A549 (cell line): Measurements from ENCODE around the gene CAMKMT. TPM values are rescaled to one million over a fixed set of nuclear protein-coding genes. Genes with fewer than 3 reads are reported as not detected.
A peak's percentile ranks its signal among the peaks of the same experiment; 100 is the strongest.

ENCODE experiments used
- ATAC-seq, 2 experiments: fragments of 200-7000 bp in 1 of 2; fragments of >200 bp in 1 of 2; cut with Nextera tagmentation in 1 of 2; cut with Tn5 transposase in 1 of 2; 3 replicates each; pipeline versions ENCODE4 v1.8.0 to v1.9.1; 2018 to 2020; ENCODE audit warnings: mild to moderate bottlenecking in 1 of 2, moderate library complexity in 1 of 2
- CTCF ChIA-PET: fragments of 300-600 bp; sonication (Branson Sonifier 250); formaldehyde crosslinking; extraction: SDS; loops from one replicate; lab custom pipeline; 2021; ENCODE audit warnings: antibody characterized with exemption, inconsistent platforms; lab: Yijun Ruan, JAX
- POLR2A ChIA-PET: fragments of 350-600 bp; formaldehyde crosslinking; extraction: SDS; loops from one replicate; lab custom pipeline; 2021; ENCODE audit warnings: antibody characterized with exemption, inconsistent platforms; lab: Yijun Ruan, JAX
- DNase-seq, 2 experiments: peaks; one replicate each; pipeline versions ENCODE4 v3.0.0 to v3.0.0-alpha.2; 2011 to 2016; ENCODE audit warnings: low read depth in 1 of 2, low spot score in 1 of 2
- FAIRE-seq: peaks from 2 replicates; lab custom pipeline; 2011; peaks lifted over from hg19 to GRCh38; lab: Jason Lieb, UNC
- H3K27ac ChIP-seq, 2 experiments: fragments of >200 bp; sonication (Bioruptor Twin); formaldehyde crosslinking; 3 replicates each; pipeline ENCODE4 v1.5.1; 2016 to 2017
- H3K4me1 ChIP-seq: fragments of >200 bp; sonication (Bioruptor Twin); formaldehyde crosslinking; 3 replicates; pipeline ENCODE4 v1.6.1; 2016
- H3K4me2 ChIP-seq: fragments of >200 bp; sonication (Bioruptor Twin); formaldehyde crosslinking; 3 replicates; pipeline ENCODE4 v1.6.1; 2016
- H3K4me3 ChIP-seq: fragments of >200 bp; sonication (Bioruptor Twin); formaldehyde crosslinking; 3 replicates; pipeline ENCODE4 v1.5.1; 2016
- H3K9me3 ChIP-seq: fragments of >200 bp; sonication (Bioruptor Twin); formaldehyde crosslinking; 3 replicates; pipeline ENCODE4 v1.6.1; 2016
- CBX2 ChIP-seq: fragments of 200-600 bp; sonication (generic); IDR thresholded peaks from 2 replicates; pipeline ENCODE4 v1.6.1; 2016; ENCODE audit warnings: low read depth, mild to moderate bottlenecking, borderline replicate concordance
- CBX8 ChIP-seq: fragments of 200-600 bp; sonication (generic); IDR thresholded peaks from 2 replicates; pipeline ENCODE4 v1.6.1; 2016
- CHD2 ChIP-seq: fragments of 150-350 bp; IDR thresholded peaks from 2 replicates; pipeline ENCODE4 v1.6.1; 2014; ENCODE audit warnings: low read length; ENCODE audit not compliant: partially characterized antibody
- EHF ChIP-seq: fragments of 250-450 bp; sonication (Bioruptor Pico); IDR thresholded peaks from 2 replicates; pipeline ENCODE4 v1.5.0; 2020; ENCODE audit warnings: mild to moderate bottlenecking
- FOSB ChIP-seq: fragments of 250-450 bp; sonication (Bioruptor Pico); IDR thresholded peaks from 2 replicates; pipeline ENCODE4 v1.5.0; 2020; ENCODE audit warnings: mild to moderate bottlenecking, moderate library complexity
- HOXA7 ChIP-seq: fragments of 250-450 bp; sonication (Bioruptor Pico); IDR thresholded peaks from 2 replicates; pipeline ENCODE4 v1.5.0; 2020; ENCODE audit warnings: mild to moderate bottlenecking, moderate library complexity
- POLR2A ChIP-seq: IDR thresholded peaks from 2 replicates; pipeline ENCODE4 v1.6.1; 2012; ENCODE audit warnings: mild to moderate bottlenecking, low read length
- POLR2AphosphoS2 ChIP-seq: conservative IDR thresholded peaks from 2 replicates; pipeline ENCODE4 v1.6.1; 2012; ENCODE audit warnings: low read length, improper control_type of control experiment, inconsistent platforms
- RAD21 ChIP-seq, 2 experiments: fragments of >200 bp in 1 of 2; sonication (Bioruptor Twin) in 1 of 2; formaldehyde crosslinking in 1 of 2; IDR thresholded peaks in 1 of 2; conservative IDR thresholded peaks in 1 of 2; 2 replicates in 1 of 2; 3 replicates in 1 of 2; pipeline ENCODE4 v1.6.1; 2012 to 2018; ENCODE audit warnings: inconsistent platforms in 1 of 2
- RARB ChIP-seq: fragments of 250-450 bp; sonication (Bioruptor Pico); IDR thresholded peaks from 2 replicates; pipeline ENCODE4 v1.8.0; 2021; ENCODE audit warnings: mild to moderate bottlenecking, moderate library complexity
- RCOR1 ChIP-seq: fragments of 150-350 bp; IDR thresholded peaks from 2 replicates; pipeline ENCODE4 v1.6.1; 2014; ENCODE audit warnings: antibody characterized with exemption, low read length, low read depth
- SMC3 ChIP-seq: fragments of >200 bp; sonication (Bioruptor Twin); formaldehyde crosslinking; IDR thresholded peaks from 3 replicates; pipeline ENCODE4 v1.6.1; 2018; ENCODE audit warnings: inconsistent platforms
- WGBS: methylation state at CpG from one replicate; pipeline ENCODE4 v1.1.6; 2017; ENCODE audit errors: missing lambda C conversion rate; 5-methylcytosine and 5-hydroxymethylcytosine counted together
- polyA plus RNA-seq, 4 experiments: library from polyadenylated mRNA; depleted of rRNA in 3 of 4; stranded (reverse); fragments of >200 nt; fragmentation: RNase III in 1 of 4; extraction: RNeasy Plus Mini Kit Qiagen cat#74134 plus additional on column Dnase treatment in 1 of 4; gene quantifications; 2 replicates in 3 of 4; 3 replicates in 1 of 4; pipeline ENCODE4 v1.2.3, GENCODE V29; 2011 to 2017
- TF ChIP-seq, protein P1 (sequence below): fragments of 450-650 bp; IDR thresholded peaks from 2 replicates; pipeline ENCODE4 v1.6.1; 2014; ENCODE audit warnings: antibody characterized with exemption
- TF ChIP-seq, protein P2 (sequence below): IDR thresholded peaks from 2 replicates; pipeline ENCODE4 v1.6.1; 2012

CAMKMT gene
- polyA plus RNA-seq, 2 of the 4 experiments (the other 2 are of a cell fraction): 6.5 to 15.7 TPM

DNA sequence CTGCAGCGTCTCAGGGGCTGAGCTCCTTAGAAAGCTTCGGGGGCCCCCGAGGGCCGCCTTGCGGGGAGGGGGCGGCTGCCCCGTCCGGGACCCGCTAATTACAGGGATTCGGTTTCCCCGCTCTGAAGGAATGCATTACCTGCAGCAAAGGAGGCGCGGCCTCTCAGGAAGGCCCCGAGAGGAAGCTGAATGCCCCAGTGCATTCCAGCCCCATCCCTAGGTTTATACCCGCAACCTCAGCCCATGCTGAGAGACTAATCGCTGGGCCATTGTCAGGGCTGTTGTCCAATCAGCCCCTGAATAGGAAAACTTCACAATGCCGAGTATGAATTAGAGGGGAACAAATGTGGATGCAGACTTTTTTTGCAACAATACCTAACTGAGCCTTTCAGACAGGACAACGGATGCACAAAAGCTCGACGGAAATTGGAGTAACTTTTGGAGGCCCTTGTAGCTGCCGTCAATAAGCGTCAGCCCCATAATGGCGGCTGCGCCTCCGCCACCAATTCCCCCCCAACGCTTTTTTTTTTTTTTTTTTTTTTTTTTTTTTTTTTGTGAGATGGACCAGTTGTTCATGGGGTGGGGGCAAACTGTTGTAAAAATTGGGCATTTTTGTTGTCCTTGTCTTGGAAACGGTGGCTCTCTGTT, 441.2 kb downstream of the CAMKMT start:
- ATAC-seq: no peak
- FAIRE-seq: no peak
- WGBS: 72% methylated on average over 25 of the region's 27 CpGs
- DNase-seq: no peak
- Histone ChIP-seq H3K9me3 (no peaks in the 10 kb centered on the region), H3K4me2 (no peak overlapping the region), H3K4me3 (no peak overlapping the region), H3K4me1 (no peaks in the 10 kb centered on the region), H3K27ac (no peak overlapping the region)
- POLR2A ChIA-PET: no interaction called here
- TF ChIP-seq EHF (CRISPR knock-in tag) (no peak), RARB (no peak), HOXA7 (no peak), POLR2AphosphoS2 (no peak), CBX2 (no peak), SMC3 (no peak), POLR2A (no peak), FOSB (CRISPR knock-in tag) (no peak)
- TF ChIP-seq, protein P1, sequence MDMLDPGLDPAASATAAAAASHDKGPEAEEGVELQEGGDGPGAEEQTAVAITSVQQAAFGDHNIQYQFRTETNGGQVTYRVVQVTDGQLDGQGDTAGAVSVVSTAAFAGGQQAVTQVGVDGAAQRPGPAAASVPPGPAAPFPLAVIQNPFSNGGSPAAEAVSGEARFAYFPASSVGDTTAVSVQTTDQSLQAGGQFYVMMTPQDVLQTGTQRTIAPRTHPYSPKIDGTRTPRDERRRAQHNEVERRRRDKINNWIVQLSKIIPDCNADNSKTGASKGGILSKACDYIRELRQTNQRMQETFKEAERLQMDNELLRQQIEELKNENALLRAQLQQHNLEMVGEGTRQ: no peak
- CTCF ChIA-PET: interaction anchor here (0.6 to 2.8 kb wide), 3 partner anchors 128 to 323 kb away, joined by 4 to 12 read pairs (median 6); no protein-coding TSS in a partner anchor

DNA sequence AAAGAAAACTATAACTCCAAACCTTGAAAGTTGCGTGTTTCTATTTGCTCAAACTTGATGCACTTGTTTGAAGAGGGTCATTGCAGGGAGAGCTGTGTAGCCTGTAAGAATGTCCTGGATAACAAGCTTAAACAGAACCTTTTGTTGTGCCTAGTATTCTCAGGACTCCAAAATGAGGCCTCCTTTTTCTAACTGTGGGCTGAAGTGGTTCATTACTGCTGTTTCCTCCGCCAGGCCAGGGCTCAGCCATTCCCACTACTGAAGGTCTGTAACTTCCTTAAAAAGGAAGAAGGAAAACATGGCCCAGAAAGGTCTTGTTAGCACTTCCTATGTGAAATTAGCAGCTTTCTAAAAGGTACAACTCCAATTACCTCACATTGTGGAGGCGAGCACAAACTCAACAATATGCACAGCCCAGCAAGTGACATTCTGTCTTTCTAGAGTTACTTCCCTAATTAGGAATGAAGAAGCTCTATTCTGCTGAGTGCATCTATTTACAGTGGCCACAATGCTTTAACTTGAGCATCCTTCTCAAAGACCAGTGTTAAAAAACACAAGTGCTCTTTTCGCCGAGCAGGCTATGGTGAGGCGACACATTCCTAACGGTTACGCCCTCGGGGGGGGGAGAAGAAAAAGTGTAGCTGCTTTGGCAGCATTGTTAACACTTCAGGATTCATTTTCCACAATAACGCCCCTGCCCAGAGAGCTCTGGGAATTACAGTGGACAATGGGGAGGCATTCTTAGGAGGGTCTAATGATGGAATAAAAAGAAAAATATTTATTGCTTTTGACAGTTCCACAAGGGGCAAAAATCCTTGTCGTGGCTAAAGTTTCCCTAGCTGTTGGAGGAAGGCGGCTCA, 442.9 kb downstream of the CAMKMT start:
- ChIA-PET POLR2A (no interaction called here), CTCF (interaction anchor here (0.6 to 1.5 kb wide), 3 partner anchors 21 to 325 kb away, joined by 3 to 4 read pairs (median 3); no protein-coding TSS in a partner anchor)
- DNase-seq (no peak), FAIRE-seq (no peak), ATAC-seq (no peak)
- no peaks in the 10 kb centered on the region for H3K9me3 ChIP-seq
- no peak overlapping the region for H3K4me2 ChIP-seq
- H3K4me1 ChIP-seq: no peaks in the 10 kb centered on the region
- H3K4me3 ChIP-seq: no peak overlapping the region
- TF ChIP-seq RCOR1 (no peak), FOSB (CRISPR knock-in tag) (no peak), CHD2 (no peak)
- TF ChIP-seq, protein P2, sequence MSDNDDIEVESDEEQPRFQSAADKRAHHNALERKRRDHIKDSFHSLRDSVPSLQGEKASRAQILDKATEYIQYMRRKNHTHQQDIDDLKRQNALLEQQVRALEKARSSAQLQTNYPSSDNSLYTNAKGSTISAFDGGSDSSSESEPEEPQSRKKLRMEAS: no peak
- 80% methylated on average over 12 of the region's 12 CpGs for WGBS
- H3K27ac ChIP-seq: no peak overlapping the region

DNA sequence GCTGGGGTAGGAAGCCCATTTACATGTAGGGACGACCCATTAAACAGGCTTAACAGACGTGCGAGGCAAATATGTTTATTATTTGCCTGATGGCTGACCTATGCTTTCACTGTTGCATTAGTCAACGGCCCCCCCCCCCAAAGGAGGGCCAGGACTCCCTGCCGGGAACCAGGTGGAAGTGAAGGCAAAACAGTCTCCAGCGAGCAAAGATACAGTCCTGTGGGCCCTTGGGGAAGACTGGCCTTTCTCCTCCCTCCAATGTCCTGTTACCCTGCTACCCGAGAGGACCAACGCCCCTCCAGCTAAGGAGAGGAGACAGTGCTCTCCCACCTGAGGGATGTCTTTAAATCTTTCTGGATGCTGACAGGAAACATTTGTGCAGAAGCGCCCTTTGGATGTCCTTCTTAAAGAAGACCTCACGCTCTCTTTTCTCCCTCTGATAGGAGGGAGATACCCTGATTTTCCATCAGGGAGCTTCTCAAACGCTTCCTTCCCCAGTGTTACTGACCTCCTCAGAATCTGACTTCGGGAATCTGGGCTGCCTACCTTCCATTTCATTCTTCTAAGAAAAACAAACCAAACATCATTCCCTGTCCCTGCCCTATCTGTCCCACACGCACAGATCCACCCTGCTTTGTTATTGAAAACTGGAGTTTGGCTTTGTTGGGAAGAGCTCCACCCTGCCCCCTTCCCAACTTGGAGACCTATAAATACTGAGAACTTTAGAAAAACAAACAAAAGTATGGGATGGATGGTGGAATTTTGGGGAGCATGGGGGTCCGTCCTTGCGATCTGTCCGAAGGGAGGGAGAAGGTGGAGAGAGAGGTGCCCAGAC, 443.9 kb downstream of the CAMKMT start:
- H3K4me3 ChIP-seq: no peak overlapping the region
- CTCF ChIA-PET: interaction anchor here (0.8 to 1.5 kb wide), 3 partner anchors 22 to 326 kb away, joined by 3 to 4 read pairs (median 3); no protein-coding TSS in a partner anchor
- no peaks in the 10 kb centered on the region for H3K9me3 ChIP-seq
- 53% methylated on average over 16 of the region's 16 CpGs for WGBS
- POLR2A ChIA-PET: no interaction called here
- DNase-seq (no peak), FAIRE-seq (no peak), ATAC-seq (peak in 1 of 2 experiments; percentile 44; a peak in 2 of 6 replicates)
- no peaks in the 10 kb centered on the region for H3K4me1 ChIP-seq
- H3K27ac ChIP-seq: no peak overlapping the region
- no peak overlapping the region for H3K4me2 ChIP-seq
- peak; percentile 66; the same call in 1 of the 2 replicates for TF ChIP-seq CBX8
- no peak for TF ChIP-seq RAD21 (conservative IDR thresholded peaks at IDR 0.05 in 1 of 2, IDR thresholded peaks at IDR 0.05 in 1 of 2)
